Measurements from ENCODE around the gene GPC6.

GRCh38 chr13:94218537-94218936, 991.9 kb downstream of the GPC6 start:
- TF ChIP-seq POLR2AphosphoS5 (IDR thresholded peaks at IDR 0.05; ENCODE audit: insufficient read depth in 1 of 2, low read depth in 1 of 2): no peak
- TF ChIP-seq CTCF (IDR thresholded peaks at IDR 0.05): no peak

Measured in vagina (tissue), 2 donors.